KG1 (cell line): Measurements from ENCODE around the gene MAD1L1.

Experiments used
- DNase-seq: peaks from one replicate; lab custom pipeline; 2025; lab: John Stamatoyannopoulos, UW

The MAD1L1 gene

GRCh38 chr7:2028733-2029132 is 204.0 kb downstream of the MAD1L1 start:
- no peak for DNase-seq

GRCh38 chr7:2025188-2025587 is 207.6 kb downstream of the MAD1L1 start:
- no peak for DNase-seq

GRCh38 chr7:2024567-2024918 is 208.2 kb downstream of the MAD1L1 start:
- DNase-seq: no peak

GRCh38 chr7:2023877-2024566 is 208.7 kb downstream of the MAD1L1 start:
- DNase-seq: no peak

- DNase-seq: no peak
Observed at GRCh38 chr7:2022737-2023250, 210.0 kb downstream of the MAD1L1 start.

GRCh38 chr7:2022021-2022409 is 210.7 kb downstream of the MAD1L1 start:
- no peak for DNase-seq

DNA sequence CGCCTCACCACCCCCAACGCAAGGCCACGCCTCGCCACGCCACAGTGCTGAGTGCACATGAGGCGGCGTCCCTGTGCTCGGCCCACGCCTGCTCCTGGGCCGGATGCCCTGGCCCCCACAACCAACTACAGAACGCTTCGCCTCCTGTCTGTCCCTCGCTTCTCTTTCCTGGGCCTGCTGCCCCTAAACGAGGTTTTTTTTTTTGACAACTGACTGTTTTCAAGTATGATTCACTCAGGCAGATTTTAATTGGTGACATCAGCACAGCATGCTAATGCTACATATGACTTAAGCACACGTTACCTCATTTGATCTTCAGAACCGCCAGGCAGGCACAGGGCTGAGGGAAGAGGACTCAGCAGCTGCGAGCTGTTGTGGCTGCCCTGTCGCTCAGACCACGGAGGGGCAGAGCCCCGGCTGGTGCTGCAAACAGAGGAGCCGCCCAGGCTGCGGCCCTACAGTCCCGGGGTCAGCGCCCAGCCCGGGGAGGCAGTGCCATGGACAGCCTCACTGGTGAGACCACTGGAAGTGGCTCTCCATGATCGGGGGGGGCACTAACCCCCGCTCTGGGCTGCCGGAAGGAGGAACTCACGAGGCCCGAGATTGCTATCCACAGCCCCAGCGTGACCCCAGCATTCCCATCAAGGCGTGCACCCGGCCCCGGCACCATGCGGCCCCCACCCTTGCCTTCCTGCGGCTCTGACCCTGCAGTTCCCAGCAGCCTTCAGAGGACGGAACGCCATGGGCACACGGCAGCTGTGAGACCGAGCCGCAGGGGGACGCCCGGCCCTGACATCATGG is 212.8 kb downstream of the MAD1L1 start:
- peak; percentile 16 for DNase-seq

DNA sequence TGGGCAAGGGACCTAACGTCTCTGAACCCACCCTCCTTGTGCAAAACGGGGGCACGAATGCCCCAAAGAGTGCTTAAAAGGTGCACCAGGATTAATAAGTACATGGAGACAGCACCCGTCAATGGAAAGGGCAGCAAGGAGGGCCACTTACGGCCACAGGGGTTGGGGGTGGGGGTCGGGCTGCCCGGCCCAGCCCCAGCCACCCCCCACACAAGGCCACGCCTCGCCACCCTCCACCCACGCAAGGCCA is 213.4 kb downstream of the MAD1L1 start:
- DNase-seq: no peak

GRCh38 chr7:2018569-2019460 is 213.9 kb downstream of the MAD1L1 start:
- DNase-seq: peak; percentile 35

GRCh38 chr7:2017914-2018568 is 214.7 kb downstream of the MAD1L1 start:
- DNase-seq: no peak

GRCh38 chr7:2017481-2017891 is 215.3 kb downstream of the MAD1L1 start:
- DNase-seq: no peak

- DNase-seq: no peak
Observed at GRCh38 chr7:2016761-2017480, 215.8 kb downstream of the MAD1L1 start.

DNA sequence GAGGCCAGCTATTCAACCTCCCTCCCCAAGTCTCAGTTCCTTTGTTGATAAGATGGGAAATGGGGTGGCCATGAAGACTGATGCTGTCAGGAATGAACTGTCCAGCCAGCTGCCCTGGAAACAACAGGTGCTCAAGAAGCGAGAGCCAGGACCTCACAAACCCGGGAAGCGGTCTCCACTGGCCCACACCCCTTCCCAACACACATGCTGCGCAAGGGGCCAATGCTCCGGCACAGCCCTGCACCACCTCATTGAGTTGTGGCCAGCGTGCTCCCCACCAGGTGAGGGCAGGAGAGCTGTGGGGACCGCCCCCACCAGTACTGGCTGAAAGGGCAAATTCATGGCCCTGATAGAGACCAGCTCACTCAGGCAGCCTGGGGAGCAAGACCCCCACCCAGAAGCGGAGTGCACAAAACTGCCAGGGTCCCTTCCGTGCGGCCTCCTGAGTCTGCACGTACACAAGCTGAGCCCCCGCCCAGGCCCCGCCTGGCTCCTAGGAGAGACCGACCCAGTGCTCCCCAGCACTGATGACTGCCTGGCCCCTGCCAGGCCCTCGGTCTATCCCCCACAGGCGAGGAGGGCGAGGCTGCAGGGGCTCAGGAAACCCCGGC is 216.6 kb downstream of the MAD1L1 start:
- no peak for DNase-seq

DNA sequence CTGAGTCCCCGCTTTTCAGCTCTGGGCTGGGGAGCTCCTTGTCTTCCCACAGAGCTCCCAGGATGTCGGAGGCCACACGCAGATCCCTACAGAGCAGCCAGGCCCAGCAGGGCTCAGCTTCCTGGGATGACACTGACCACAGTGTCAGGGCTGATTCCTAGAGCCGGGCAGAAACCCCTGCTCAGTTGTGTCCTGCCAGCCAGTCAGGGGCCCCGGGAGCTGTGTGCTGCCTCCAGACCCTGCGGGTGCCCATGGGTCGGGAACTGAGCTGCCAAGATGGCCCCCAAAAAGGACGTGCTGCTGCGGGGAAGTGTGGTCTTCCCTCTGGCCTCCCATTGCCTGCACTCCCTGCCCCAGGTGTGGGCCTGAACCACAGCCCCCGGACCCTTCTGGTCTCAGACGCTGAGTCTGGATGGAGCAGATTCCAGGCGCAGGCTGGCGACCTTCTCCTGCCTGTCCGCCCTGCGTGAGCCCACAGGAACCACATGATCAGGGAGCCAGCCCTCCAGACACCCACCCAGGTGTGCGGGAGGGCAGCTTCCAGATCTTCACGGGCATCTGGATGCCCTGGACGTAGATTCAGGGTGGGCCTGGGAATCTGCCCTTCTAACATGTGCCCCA is 217.4 kb downstream of the MAD1L1 start:
- no peak for DNase-seq

DNA sequence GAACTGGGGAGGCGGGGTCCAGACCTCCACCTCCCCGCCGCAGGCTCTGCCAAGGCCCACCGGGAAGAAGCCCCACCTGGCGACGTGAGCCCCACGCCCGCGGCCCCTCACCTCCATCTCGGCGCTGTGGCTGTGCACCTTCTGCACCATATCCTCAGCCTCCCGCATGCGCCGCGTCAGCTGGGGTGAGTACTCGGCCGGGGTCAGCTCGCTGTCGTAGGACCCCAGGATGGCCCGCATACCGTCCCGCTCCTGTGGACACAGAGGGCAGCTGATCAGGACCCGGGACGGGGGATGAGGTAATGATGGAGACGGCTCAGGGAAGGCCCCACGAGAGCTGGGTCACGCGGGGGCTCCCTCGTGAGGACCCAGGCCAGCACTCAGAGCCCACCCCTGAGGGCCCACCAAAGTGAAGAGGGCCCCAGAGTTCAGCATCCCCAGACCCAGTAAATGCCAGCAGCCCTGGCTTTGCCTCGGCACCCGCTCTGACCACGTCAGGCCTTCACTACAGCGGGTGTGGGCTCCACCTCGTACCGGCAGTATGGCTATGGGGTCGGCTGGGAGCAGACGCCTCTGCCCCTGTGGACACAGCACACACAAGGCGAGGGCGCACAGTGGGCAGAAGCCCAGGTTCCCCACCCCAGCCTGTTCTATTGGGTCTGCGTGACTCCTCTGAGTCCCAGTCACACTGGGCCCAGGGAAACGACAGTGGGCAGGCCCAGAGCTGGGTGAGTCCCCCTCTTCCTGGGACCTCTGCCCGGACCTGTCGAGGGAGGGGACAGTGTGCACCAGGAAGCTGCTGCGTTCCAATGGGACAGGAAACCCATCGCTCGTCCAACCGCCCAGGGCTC is 218.1 kb downstream of the MAD1L1 start:
- DNase-seq: no peak

- no peak for DNase-seq
Observed at GRCh38 chr7:2013381-2014311, 219.1 kb downstream of the MAD1L1 start.

DNA sequence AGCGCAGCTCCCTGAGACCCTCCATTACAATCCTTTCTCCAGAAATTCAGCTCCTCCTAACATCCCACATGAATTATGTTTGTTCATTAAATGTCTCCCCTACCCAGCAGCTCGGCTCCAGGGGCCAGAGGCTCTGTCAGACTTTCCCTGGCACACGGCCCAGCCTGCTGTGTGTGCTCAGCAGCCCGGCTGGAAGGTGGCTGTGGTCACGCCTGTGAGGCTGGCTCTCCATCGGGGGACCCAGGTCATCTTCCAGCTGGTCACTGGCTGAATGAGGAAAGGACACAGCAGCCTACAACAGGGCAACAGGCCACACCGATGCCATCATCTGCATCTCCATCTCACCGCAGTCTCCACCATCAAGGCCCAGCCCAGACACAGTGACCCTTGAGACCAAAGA is 219.8 kb downstream of the MAD1L1 start:
- no peak for DNase-seq

DNA sequence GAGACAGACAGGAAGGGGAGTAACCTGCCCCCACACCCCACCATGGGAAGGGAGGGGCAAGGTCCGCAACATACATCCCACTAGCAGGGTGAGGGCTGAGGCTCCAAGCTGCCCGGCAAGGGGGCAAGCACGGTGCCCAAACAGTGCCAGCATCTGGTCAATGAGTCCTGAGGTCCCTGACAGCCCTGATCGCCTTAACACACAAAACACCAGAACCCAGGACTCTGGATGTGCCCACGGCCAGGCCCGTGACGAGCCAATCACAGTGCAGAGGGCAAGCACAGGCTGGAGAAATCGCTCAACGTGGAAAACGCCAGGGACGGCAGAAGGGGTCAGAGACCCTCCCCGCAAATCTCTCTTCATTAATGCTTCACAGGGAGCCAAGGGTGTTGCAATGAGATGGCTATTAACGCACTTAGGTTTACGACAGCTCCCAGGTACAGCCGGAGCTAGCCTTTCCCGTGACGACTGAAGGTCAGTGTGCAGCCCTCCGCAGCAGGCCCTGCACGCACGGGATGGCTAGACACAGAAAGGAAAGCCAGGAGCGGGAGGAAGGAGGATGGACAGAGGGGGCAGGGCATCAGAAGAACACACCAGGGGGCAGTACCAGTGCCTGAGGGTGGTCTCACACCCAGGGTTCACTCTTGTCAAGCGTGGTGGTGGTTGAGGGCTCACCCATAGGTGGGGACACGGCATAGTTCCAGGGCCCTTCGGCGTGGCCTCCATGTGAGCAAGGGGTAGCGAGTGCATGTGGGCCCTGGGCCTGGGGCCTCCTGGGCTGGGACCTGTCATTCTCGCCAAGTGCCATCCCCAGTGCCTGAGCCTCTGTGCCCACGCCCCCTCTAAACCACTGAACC is 220.5 kb downstream of the MAD1L1 start:
- no peak for DNase-seq
